HG03064 (cell line): ENCODE measurements around the gene TP53I11.

Source experiments
- ATAC-seq: cut with Tn5 transposase; IDR thresholded peaks from one replicate; pipeline ENCODE4 v1.9.1; 2021; ENCODE audit warnings: low read depth; ENCODE audit not compliant: unreplicated experiment

Gene TP53I11

GRCh38 chr11:44950625-44951476 is at the start of gene TP53I11:
Gene TP53I11 (minus strand): TSS chr11:44950883. CDS start chr11:44938335, 12,548 bp downstream.
- no peak for ATAC-seq

DNA sequence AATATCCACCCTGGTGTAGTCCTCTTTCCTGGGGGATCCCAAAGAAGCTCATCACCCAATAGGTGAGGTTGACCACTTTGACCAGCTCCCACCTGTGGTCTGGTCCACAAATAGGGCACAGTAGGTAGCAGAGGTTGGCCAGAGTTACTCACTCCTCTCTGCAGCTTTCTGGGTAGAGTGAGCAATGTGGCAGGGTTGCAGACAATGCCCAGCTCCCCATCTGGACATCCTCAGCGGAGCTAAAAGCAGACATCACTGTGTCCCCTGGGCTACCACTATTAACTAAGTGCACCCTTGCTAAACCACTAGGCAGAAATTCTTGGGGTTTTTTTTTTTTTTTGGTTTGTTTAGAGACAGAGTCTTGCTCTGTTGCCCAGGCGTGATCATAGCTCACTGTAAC is 48.4 kb upstream of the TP53I11 start:
- no peak for ATAC-seq

DNA sequence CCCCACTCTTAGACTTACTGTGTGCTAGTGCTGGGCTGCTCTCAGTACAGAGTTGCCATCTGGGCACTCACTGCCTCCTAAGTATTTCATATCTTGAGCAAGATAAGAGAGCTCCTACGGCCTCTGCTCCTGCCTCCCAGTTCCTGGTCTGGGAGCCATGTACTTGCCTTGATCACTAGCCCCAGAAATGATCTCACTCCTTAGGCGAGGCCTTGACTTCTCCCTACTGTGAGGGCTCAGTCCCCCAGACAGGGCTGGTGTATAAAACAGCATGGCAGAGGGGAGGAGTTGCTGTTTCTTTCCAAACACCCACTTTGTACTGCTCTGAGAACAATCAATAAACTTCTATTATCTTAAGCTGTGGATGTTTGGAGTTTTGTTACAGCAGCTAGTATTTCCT is 47.4 kb upstream of the TP53I11 start:
- no peak for ATAC-seq

GRCh38 chr11:44997566-44997965 is 46.9 kb upstream of the TP53I11 start:
- no peak for ATAC-seq

DNA sequence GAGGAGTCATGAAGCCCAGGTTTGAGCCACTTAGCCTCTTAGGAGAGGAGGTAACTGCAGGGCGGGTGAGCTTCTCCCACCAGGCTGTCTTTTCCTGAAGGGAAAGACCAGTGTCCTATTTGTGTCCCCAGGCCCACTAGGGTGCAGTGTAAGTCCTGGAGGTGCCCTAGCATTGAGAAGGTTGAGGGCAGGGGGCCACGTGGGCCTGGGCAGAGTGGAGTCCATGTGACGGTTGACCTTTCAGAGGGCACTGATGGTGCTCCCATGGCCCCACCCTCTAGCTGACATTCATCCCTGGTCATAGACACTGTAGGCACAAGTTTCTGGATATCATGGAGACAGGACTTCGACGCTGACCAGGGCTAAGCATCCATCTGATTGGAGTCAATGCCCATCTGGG is 44.1 kb upstream of the TP53I11 start:
- no peak for ATAC-seq

DNA sequence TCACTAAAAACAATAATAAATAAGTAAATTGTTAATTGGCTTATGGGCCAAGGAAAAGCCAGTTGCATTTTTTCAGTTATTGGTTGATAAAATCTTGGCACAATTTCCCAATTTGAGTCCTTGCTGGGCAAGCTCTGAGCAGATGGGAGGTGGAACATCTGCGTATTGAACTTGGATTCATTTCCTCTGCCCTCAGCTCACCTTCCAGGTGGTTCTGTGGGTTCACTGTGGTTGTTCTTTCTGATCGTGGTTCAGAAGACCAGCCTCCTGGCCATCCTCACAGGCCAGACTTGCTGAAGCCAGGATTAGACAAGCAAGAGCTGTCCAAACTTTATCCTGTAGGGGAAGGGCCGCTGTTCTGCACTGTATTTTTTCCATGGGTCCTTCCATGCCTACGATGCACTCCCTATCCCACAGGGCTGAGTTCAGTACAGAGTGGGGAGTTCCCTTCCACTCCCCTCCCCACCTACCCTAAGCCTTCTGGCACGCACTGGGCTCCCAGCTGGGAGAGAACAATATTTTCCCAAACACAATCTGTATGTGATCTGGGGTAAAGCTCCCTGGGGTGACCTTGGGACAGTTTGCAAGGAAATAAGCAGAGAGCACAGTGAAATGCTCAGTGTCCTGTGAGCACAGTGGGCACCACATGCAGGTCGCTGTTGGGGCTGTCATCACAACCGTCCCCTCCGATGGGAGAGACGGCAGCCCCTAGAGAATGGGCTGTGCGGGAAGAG is 43.5 kb upstream of the TP53I11 start:
- no peak for ATAC-seq

GRCh38 chr11:44992774-44993173 is 42.1 kb upstream of the TP53I11 start:
- no peak for ATAC-seq

GRCh38 chr11:44992181-44992582 is 41.5 kb upstream of the TP53I11 start:
- no peak for ATAC-seq

GRCh38 chr11:44990665-44991064 is 40.0 kb upstream of the TP53I11 start:
- no peak for ATAC-seq

- no peak for ATAC-seq
These were observed 39.3 kb upstream of the TP53I11 start for GRCh38 chr11:44989831-44990566.

- ATAC-seq, result no peak
These were observed 38.4 kb upstream of the TP53I11 start for GRCh38 chr11:44988981-44989635.

DNA sequence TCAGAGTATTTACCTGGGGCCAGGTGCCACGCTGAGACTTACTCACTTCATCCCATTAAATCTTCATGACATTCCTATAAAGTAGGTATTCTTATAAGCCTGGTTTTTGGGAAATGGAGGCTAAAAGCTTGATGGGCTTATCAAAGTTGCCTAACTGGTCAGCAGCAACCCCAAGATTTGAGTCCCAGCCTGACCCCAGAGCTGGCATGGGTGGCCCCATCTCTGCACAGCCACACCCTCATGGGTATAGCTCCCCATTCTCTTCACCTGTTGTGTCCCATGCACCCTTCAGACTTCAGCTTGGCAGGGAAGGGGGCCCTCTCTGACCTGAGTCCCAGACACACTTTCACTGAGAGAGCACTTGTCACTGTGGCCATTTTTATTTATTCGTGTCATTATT is 37.4 kb upstream of the TP53I11 start:
- ATAC-seq, result no peak

DNA sequence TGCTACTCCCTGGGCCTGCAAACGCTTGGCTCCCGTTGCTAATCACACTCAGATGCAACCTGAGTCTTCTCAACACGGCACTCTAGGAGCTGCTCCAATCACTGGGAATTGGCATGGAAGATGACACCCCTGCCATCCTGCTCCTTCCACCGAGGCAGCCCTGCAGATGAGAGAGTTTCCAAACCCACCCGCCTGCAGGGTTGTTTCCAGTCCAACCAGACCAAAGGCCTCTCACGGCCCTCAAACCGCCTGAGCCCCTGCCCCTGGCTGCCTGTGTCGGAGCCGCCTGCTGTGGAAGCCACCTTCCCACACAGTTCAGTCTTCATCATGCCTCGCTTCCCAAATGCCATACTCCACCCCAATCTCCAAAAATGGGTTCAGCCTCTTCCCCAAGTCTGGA is 36.8 kb upstream of the TP53I11 start:
- no peak for ATAC-seq

DNA sequence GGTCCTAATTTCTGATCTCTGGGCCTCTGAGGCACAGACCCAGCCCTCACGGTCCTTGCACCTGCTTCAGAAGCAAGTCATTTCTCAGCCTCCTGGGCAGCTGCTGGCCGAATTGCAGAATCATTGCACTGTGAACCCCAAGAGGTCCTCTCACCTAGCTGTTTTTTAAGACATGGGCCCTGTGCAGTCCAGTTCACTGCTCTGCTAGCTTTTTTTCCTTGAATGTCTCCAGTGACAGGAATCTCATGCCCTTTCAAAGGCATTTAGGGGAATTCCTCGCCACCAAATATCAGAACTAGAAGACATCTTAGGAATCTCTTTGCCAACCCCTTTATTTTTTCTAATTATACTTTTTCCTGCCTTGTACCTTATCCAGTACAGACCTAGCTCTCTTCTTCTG is 35.6 kb upstream of the TP53I11 start:
- no peak for ATAC-seq

- no peak for ATAC-seq
These were observed 35.0 kb upstream of the TP53I11 start for GRCh38 chr11:44985721-44986120.

DNA sequence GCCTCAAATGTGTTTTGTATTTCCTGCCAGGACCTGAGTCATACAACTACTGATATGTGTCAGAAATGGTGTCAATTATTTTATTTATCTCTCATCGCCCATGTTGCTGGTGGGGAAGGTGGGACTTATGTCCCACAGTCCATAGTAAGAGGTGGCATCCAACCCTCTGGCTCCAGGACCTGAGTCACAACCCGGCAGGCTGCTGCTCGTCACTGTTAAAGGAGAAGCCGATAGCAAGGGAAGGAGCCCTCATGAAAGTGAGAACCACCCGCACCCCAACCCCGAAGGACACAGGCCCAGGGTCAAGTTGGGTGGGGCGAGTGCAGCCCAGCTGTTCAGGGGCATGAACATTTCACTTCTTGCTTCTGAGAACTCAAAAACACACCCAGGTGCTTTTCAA is 33.1 kb upstream of the TP53I11 start:
- ATAC-seq, result no peak

GRCh38 chr11:44982496-44983062 is 31.9 kb upstream of the TP53I11 start:
- no peak for ATAC-seq

DNA sequence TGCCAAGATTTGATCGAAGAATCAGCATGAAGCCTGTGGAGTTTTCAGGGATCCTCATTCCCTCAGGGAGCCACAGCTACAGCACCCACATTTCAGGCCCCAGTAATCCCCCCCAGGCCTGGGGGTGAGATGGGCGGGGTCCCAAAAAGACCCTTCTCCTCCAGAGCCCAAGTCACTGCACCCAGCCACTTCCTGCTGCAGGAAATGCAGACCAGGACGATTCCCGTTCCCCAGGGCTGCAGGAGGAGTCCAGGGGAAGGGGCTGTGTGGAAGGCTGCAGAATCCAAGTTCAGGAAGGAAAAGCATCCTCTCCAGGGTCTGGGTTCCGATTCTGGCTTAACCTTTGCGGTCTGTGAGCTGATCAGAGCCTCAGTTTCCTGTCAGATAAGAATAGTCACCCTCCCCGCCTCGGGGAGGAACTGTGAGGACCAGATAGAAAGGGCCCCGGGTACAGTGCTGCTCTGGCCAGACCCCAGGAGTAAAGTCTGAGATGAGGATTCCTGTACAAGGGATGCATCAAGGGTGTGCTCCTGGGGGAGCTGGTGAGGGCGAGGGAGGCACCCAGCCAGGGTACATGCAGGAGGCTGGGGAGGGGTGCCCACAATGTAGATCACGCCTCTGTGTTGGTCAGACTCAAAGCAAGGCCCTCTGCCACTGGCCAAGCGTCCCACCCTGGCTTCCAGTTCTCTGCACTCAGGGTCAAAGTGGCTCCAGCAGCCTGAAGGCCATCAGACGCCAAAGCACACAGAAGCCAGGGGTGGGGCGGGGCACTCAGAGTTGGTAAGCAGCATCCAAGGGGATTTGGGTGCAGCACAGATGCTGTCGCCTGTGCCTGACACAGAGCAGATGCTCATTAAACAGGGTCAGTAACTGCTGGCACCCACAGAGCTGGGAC is 30.1 kb upstream of the TP53I11 start:
- no peak for ATAC-seq
